GM20431 (cell line): ENCODE results near the gene TP53BP2.
"Not testable (repeated sequence)": the region's sequence is repeated elsewhere in the genome, so short reads cannot be mapped to it uniquely, and the experiment has no call there.

Experiments
- in situ Hi-C: fragments of 300-500 bp; cut with MseI, MboI; formaldehyde crosslinking; loops from one replicate; pipeline ENCODE4 v1.15.0; 2020; ENCODE audit warnings: low sequenced_read_pairs; ENCODE audit not compliant: unreplicated experiment

TP53BP2 gene

GRCh38 chr1:223832637-223832943 is 13.2 kb downstream of the TP53BP2 start:
- in situ Hi-C loops = no loop called here

GRCh38 chr1:223831755-223832636 is 13.8 kb downstream of the TP53BP2 start:
- in situ Hi-C loops = no loop called here

GRCh38 chr1:223829678-223830077 is 16.1 kb downstream of the TP53BP2 start:
- in situ Hi-C loops = no loop called here

- in situ Hi-C loops = no loop called here
Measured at GRCh38 chr1:223828162-223828848, 17.4 kb downstream of the TP53BP2 start.

GRCh38 chr1:223827193-223827663 is 18.5 kb downstream of the TP53BP2 start:
- in situ Hi-C loops = no loop called here

GRCh38 chr1:223825767-223826748 is 19.7 kb downstream of the TP53BP2 start:
- in situ Hi-C loops = no loop called here

- in situ Hi-C loops = no loop called here
Measured at GRCh38 chr1:223824712-223825111, 21.0 kb downstream of the TP53BP2 start.

- in situ Hi-C loops = no loop called here
Measured at GRCh38 chr1:223824287-223824686, 21.5 kb downstream of the TP53BP2 start.

GRCh38 chr1:223820971-223821370 is 24.8 kb downstream of the TP53BP2 start:
- in situ Hi-C loops = no loop called here

- in situ Hi-C loops = no loop called here
Measured at GRCh38 chr1:223820515-223820858, 25.3 kb downstream of the TP53BP2 start.

GRCh38 chr1:223819730-223820514 is 25.8 kb downstream of the TP53BP2 start:
- in situ Hi-C loops = no loop called here

- in situ Hi-C loops = not testable (repeated sequence)
Measured at GRCh38 chr1:223817265-223817664, 28.5 kb downstream of the TP53BP2 start.

- in situ Hi-C loops = no loop called here
Measured at GRCh38 chr1:223815865-223816264, 29.9 kb downstream of the TP53BP2 start.

GRCh38 chr1:223815020-223815853 is 30.5 kb downstream of the TP53BP2 start:
- in situ Hi-C loops = no loop called here

- in situ Hi-C loops = no loop called here
Measured at GRCh38 chr1:223813645-223814044, 32.1 kb downstream of the TP53BP2 start.

- in situ Hi-C loops = no loop called here
Measured at GRCh38 chr1:223811634-223812101, 34.1 kb downstream of the TP53BP2 start.

- in situ Hi-C loops = no loop called here
Measured at GRCh38 chr1:223810586-223810985, 35.2 kb downstream of the TP53BP2 start.

GRCh38 chr1:223809905-223810304 is 35.8 kb downstream of the TP53BP2 start:
- in situ Hi-C loops = not testable (repeated sequence)

- in situ Hi-C loops = no loop called here
Measured at GRCh38 chr1:223803211-223803610, 42.5 kb downstream of the TP53BP2 start.
